HG03520 (cell line): ENCODE data around the gene MEX3A.
"Not testable (repeated sequence)": the region's sequence is repeated elsewhere in the genome, so short reads cannot be mapped to it uniquely, and the experiment has no call there.

ENCODE experiments used
- ATAC-seq: cut with Tn5 transposase; IDR thresholded peaks from one replicate; pipeline ENCODE4 v1.9.1; 2021; ENCODE audit warnings: mild to moderate bottlenecking, moderate library complexity; ENCODE audit not compliant: unreplicated experiment

The MEX3A gene

GRCh38 chr1:156081180-156081916, 917 bp downstream of the MEX3A start:
- ATAC-seq: no peak

- ATAC-seq: no peak
These were observed 1.4 kb downstream of the MEX3A start for GRCh38 chr1:156080863-156081179.

GRCh38 chr1:156080241-156080862, 1.9 kb downstream of the MEX3A start:
- no peak for ATAC-seq

GRCh38 chr1:156079762-156080161, 2.5 kb downstream of the MEX3A start:
- ATAC-seq: no peak

- ATAC-seq: no peak
These were observed 3.5 kb downstream of the MEX3A start for GRCh38 chr1:156078728-156079127.

- no peak for ATAC-seq
These were observed 4.9 kb downstream of the MEX3A start for GRCh38 chr1:156077430-156077760.

- no peak for ATAC-seq
These were observed 5.4 kb downstream of the MEX3A start for GRCh38 chr1:156076609-156077429.

- no peak for ATAC-seq
These were observed 6.5 kb downstream of the MEX3A start for GRCh38 chr1:156075775-156076204.

GRCh38 chr1:156075162-156075561, 7.1 kb downstream of the MEX3A start:
- no peak for ATAC-seq

- ATAC-seq: no peak
These were observed 7.6 kb downstream of the MEX3A start for GRCh38 chr1:156074661-156075060.

- no peak for ATAC-seq
These were observed 8.5 kb downstream of the MEX3A start for GRCh38 chr1:156073740-156074139.

GRCh38 chr1:156073110-156073687, 9.1 kb downstream of the MEX3A start:
- ATAC-seq: no peak

GRCh38 chr1:156072251-156072650, 10.0 kb downstream of the MEX3A start:
- ATAC-seq: no peak

- not testable (repeated sequence) for ATAC-seq
These were observed 10.9 kb downstream of the MEX3A start for GRCh38 chr1:156071332-156071816.

GRCh38 chr1:156070548-156070947, 11.7 kb downstream of the MEX3A start:
- ATAC-seq: no peak

GRCh38 chr1:156069490-156070455, 12.5 kb downstream of the MEX3A start:
- ATAC-seq: no peak

GRCh38 chr1:156067262-156067661, 15.0 kb downstream of the MEX3A start:
- ATAC-seq: no peak

GRCh38 chr1:156065871-156066270, 16.4 kb downstream of the MEX3A start:
- no peak for ATAC-seq

- no peak for ATAC-seq
These were observed 17.1 kb downstream of the MEX3A start for GRCh38 chr1:156065212-156065611.

- ATAC-seq: no peak
These were observed 17.6 kb downstream of the MEX3A start for GRCh38 chr1:156064615-156065014.

- ATAC-seq: no peak
These were observed 18.3 kb downstream of the MEX3A start for GRCh38 chr1:156063997-156064285.
